Activated CD4-positive, alpha-beta T cell treated with anti-CD3 and anti-CD28 coated beads, Interleukin-2, amount 50 U/mL, for 16 hours (primary cell): ENCODE data around the gene CHD8.
"Not testable (repeated sequence)": the region's sequence is repeated elsewhere in the genome, so short reads cannot be mapped to it uniquely, and the experiment has no call there.

Source experiments
- DNase-seq: peaks from one replicate; pipeline ENCODE4 v3.0.0-alpha.2; 2020

CHD8 gene, protein sequence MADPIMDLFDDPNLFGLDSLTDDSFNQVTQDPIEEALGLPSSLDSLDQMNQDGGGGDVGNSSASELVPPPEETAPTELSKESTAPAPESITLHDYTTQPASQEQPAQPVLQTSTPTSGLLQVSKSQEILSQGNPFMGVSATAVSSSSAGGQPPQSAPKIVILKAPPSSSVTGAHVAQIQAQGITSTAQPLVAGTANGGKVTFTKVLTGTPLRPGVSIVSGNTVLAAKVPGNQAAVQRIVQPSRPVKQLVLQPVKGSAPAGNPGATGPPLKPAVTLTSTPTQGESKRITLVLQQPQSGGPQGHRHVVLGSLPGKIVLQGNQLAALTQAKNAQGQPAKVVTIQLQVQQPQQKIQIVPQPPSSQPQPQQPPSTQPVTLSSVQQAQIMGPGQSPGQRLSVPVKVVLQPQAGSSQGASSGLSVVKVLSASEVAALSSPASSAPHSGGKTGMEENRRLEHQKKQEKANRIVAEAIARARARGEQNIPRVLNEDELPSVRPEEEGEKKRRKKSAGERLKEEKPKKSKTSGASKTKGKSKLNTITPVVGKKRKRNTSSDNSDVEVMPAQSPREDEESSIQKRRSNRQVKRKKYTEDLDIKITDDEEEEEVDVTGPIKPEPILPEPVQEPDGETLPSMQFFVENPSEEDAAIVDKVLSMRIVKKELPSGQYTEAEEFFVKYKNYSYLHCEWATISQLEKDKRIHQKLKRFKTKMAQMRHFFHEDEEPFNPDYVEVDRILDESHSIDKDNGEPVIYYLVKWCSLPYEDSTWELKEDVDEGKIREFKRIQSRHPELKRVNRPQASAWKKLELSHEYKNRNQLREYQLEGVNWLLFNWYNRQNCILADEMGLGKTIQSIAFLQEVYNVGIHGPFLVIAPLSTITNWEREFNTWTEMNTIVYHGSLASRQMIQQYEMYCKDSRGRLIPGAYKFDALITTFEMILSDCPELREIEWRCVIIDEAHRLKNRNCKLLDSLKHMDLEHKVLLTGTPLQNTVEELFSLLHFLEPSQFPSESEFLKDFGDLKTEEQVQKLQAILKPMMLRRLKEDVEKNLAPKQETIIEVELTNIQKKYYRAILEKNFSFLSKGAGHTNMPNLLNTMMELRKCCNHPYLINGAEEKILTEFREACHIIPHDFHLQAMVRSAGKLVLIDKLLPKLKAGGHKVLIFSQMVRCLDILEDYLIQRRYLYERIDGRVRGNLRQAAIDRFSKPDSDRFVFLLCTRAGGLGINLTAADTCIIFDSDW (N-terminal part only)

DNA sequence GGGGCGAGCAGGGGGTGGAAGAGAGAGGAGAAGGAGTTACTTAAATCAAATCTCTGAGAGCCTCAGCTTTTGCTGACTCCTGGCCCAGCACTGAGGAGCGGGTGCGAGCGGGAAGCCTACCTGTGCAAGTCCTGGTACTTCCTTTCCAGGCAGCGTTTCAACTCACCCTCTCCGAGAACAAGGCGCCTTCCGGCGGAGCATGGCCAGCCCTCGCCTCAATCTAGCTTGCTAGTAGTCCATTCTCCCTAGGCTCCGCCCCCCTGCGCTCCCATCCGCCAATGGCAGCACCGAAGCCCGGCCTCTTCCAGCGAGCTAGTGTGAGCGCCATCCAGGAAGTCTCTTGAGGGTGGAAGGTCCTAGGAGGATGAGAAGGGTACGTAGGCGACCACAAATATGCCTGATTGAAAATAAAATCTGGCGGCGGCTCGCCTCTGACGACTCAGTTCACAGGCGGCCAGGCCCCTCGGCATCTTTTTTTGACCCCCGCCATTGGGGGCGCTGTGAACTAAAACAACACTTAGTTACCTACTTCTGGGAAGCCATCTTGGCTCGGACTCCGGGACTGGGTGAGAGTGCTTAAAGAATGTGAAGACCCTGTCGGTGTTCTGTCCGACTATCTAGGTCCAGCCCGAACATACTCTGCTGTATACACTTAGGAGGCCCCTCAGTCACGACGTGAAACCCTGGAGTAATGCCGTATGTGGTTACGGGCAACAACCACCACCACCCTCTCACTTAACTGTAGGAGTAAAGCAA is at the start of gene CHD8:
CHD8 (minus strand) TSS at position 212 of the 756 bp plus-strand sequence. CDS start 24,480 bp downstream, outside the sequence.
- peak; percentile 100 for DNase-seq

DNA sequence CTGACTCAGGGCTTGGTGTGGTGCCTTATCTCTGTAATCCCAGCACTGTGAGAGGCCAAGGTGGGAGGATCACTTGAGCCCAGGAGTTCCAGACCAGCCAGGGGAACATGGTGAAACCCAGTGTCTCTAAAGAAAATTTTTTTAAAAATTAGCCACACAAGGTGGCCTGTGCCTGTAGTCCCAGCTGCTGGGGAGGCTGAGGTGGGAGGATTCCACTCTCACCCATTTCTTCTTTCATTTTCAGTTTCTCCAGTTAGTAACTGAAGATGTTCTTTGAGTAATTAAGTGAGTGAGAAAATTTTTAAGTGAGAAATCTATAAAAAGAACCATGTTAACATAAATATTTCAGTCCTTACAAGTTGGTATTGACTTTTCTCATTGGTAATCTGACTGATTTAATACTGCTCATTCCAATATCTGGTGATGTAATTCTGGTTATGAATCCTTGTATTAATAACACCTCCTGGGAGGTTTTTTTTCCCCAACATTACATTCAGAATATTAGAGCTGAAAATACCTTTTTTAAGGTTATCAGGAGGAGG is 49.2 kb upstream of the CHD8 start:
- peak; percentile 39 for DNase-seq

DNA sequence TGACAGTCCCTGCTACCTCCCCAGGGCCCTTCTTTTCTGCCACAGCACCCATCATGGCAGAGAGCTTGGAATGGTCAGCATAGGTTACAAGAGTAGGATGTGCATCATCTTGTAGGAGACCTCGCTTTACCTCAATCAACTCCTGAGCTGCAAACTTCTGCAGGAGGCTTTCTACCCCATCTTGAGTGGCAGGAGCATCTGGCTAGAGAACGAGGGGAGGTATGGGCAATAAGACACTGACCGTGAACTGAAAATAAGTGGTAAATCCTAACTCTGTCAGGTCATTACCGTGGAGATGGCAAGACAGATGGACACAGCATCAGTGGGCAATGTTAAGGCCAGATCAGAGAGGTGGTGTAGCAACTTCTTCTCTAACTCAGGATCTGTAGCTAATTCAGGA is 47.5 kb upstream of the CHD8 start:
- no peak for DNase-seq

DNA sequence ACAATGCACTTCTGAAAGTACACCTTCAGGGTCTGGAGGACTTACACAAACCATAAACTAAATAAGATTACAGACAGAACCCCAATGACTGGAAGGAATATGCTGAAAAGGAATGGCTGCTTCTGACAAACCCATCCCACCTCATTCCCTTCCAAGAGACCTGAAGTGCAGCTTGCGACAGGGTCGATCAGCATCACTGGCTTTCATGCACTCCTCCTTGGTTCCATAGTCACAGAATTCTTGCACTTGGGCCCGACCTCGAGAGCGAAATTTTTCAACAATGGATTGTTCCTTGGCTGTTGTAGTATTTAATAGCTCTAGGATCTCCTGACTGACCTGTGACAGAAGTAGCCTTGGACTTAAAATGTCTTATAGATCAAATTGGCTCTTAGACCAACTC is 45.6 kb upstream of the CHD8 start:
- no peak for DNase-seq

DNA sequence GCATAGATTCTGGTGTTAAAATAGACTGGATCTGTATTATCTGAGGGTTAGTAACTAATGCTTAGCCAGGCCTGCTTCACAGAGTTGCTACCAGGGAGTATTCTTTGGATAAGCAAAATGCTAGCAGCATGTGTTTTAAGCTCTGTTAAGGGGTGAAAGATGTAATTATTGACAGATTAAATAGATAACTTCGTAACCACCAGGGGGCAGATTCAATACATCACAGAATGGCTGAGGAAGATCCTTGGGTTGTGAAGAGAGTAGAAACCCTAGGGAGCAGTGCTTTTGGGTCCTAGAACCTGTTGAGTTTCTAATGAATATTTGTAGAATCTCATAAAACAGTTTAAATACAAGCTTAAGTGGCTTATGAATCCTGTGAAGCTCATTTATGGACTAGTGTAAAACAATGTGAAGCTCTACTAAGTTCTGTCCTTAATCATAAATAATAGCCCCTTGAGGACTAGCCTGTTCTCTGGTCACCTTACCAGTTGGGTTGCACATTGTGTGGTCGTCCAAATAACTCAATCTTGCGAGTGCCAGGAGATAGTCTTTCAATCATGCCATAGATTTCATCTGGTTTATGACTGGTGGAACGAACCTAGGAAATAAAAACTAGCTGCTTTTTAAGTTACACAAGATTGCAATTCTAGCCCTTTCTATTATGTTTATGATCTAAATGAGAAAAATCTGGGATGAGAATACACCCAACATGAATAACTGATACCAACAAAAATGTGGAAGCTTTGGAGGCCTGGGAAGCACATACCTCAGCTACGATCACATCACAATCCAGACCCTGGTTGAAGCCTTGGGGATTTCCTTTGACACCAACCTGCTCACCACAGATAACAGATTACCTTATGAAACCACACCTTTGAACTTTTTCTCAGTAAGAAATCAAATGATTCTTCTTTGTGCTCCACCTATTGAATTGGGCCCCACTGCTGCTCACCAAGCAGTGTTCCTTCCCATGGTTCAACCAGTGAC is 42.9 kb upstream of the CHD8 start:
- DNase-seq, result peak; percentile 45

DNA sequence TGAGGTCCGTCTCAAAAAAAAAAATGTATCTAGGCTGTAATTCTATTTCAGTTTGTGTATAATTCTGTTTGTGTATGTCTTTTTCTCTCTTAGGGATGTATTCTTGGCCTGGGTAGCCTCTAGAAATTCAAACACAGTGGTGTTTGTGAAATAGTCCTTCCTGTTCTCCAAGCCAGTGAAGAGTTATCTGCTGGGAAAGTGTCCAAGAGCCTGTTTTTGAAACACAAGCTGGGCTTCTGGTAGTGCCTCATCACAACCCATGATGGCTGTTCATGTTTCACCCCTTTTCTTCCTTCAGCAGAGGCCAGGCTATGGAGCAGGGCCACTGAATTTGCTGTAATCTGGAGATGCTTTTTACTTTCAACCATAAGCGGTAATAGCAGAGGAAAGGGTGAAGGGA is 40.5 kb upstream of the CHD8 start:
- DNase-seq, result no peak

DNA sequence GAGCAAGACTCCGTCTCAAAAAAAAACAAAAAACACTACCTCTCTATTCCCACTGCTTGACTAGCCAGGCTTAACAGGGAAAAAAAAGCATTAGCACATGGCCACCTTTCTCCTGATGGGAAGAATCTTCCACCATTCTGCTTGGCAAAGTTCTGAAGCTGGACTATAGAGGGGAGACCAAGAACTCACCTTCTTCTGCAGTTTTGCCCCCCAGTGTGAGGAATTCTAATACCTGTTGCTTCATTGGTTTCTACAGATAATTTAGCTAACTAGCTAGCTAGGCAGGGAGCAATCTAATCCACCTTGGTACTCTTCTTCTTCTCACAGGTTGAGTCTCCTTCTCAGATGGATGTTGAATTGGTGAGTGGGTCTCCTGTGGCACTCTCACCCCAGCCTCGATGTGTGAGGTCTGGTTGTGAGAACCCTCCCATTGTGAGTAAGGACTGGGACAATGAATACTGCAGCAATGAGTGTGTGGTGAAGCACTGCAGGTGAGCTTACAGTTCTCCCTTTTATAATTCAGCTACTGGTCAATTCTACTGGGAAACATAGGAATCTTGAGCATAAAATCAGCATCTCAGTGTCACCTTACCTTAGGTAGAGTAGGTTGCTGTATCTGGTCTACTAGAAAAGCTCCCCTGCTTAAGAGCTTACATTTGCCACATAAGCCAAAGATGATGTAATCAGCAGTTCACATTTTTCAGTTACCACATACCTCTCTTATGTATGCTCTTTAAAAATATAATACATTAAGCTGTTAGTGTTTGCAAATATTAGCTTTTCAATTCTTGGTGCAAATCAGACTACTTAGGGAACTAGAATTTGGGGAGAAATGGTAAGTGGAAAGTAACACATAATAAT is 39.2 kb upstream of the CHD8 start:
- DNase-seq, result no peak

DNA sequence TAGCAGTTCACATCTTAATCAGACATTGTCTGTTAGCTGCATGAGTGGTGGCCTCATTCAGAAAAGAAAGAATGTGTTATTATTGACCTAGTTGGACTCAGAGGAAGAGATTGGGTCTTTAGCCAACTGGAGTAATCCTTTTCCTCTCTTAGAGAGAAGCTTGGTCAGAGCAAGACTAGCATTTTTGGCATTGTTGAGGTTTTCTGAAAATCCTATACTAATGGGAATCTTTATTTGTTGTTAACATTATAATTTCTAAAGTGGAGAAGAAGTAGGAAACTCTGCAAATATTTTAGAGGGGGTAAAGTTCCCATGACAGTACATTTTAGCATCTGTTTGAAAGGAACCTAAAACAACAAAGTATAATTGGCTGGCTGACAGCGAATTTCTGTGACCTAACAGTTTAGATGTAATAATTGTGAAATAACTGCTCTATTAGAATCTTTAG is 30.7 kb upstream of the CHD8 start:
- DNase-seq, result no peak

DNA sequence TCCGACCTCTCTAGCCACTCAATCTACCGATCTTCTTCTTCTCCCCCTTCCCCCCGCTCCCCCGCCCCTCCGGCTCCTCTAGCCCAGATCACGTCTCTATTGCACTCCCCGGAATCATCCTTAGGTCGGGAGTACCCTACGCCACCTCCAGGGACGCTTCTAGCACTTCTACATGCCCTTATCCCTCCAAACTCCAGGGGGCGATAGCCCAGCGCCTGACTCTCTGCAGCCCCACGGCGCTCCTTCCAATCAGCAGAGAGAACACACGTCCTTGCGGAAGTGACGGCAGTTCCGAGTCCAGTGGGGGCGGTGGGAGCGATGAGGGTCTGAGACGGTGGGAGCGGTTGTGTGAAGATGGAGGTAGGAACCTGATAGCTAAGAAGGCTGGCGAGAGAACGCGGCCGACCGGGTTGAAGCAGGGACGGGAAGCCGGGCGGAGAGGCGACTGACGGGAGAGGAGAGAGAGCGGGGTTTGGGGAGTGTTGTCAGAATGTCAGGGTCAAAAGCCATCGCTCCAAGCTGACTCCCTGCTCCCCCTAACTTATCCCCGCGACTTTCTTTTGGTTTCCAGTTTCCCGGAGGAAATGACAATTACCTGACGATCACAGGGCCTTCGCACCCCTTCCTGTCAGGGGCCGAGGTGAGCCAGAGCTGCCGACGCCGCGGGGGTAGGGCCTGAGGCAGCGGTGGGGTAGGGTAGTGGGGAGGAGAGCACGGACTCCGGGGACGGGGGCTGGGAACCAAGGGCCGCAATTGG is 21.2 kb upstream of the CHD8 start, which contains the start of the genes RAB2B and TOX4:
RAB2B (minus strand) TSS at position 35 of the 757 bp plus-strand sequence. CDS start 87 bp downstream, outside the sequence.
TOX4 (plus strand) TSS at position 271 of the 757 bp plus-strand sequence; CDS start at position 355, 84 bp downstream.
- DNase-seq, result peak; percentile 99

DNA sequence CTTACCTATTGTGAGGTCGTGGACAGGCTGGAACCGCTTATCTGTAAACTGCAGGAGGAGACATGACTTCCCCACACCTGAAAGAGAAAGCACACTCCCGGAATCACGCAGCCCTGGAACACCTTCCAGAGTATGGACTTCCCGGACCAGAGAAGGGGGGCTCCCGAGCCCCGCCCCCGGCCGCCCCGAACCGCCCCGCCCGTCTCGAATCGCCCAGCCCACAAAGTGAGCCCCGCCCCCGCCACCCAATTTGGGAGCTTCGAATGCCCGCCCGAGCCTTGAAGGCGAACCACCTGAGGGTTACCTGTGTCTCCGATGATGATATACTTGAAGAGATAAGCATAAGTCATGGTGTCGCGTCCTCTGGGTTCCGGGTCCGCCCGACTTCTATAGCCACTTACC is 20.6 kb upstream of the CHD8 start:
- no peak for DNase-seq

DNA sequence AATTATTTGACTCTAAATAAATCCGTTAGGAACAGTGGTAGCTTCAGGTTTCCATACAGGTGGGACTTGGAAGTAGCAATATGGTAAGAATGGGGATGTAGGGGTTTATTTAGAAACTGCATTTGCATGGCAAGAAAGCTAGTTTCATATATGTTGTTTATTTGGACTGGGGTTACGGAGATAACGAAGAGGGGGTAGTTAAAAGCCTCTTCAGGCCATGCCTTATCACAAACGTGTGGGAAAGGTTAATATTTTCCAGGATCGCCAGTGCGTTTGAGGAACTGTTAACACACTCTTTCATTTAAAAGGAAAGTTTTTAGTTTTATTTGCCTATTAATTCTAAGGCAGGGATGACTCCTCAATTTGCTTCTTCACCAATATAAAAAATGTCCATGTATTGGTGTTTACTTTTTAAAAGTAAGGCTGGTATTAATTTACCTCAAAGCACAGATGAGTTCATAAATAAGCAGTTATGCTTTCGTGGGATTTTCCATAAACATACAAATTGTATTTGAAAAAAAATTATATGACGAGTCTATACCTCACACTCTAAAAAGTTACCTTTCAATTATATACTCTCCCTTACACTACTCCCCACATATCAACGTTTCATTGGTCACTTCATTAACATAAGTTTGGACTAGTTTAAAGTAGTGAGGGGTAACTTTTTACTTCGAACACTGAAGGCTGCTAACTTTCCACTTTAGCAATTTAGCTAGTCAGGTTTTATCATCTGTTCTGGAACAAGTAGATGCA is 20.0 kb upstream of the CHD8 start:
- no peak for DNase-seq

DNA sequence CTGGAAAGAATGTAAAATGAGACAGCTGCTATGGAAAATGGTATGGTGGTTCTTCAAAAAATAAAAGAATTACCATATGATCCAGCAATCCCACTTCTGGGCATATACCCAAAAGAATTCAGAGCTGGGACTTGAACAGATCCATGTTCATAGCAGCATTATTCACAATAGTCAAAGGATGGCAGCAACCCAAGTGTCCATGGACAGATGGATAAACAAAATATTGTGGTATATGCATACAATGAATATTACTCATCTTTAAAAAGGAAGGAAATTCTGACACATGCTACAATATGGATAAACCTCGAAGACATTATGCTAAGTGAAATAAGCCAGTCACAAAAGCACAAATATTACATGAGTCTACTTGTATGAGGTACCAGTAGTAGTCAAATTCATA is 11.7 kb upstream of the CHD8 start:
- no peak for DNase-seq

DNA sequence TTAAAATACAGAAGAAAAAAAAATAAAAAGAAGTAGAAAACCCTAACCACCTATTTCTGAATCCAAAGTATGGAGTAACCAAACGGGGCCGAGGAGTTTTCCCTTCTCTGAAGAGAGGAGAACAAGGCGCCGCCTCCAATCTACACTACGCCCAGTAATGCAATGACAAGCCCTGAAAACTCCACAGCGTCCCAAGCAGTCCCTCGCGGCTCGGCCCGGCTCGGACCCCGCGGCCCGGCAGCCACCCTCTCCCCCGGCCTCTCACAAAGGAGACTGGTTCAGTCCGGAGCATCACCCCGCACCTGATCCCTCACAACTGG is 371 bp downstream of the CHD8 start:
- DNase-seq, result no peak

DNA sequence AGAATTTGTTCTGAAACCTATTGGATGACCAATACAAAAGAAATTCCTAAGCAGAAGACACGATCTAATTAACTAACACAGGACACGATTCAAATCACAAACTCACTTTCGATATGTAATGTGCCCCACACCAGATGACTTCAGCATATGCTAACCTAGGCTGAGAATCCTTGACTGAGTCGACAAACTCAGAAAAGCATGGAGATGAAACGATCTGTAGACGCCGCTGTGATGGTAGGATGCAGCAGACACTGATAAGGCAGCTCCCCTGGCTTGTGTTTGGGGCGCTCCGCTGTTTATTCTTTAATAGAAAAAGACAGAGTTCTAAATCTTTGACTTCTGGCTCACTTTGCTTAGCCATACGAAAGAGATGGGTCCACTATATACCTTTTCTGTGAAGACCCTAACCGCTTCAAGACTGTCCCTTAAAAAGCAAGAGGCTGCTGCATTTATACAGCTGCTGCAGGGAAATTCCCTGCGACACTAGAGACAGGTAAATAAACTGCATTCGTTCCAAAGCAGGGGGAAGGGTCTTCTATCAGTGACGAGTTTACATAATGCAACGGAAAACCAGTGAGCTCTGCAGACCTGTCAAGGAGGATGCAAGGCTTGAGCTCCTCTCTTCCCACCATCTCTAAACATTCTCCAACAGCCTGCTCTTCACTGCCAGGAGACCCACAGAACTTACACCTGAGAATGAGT is 929 bp downstream of the CHD8 start:
- DNase-seq, result peak; percentile 38

DNA sequence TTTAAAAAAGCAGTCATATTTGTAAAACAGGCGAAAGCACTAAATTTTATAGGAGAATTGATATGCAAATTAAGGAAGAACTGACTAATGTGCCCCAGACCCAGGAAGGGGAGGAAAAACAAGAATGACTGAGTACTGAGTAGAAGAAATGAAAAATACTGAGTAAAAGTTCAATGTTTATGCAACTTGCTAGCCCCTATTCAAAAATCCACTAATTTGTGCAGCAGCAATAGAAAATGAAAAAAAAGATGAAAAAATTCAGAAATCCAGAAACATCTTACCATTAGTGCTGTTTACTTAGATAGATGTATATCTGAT is 6.1 kb downstream of the CHD8 start:
- no peak for DNase-seq

DNA sequence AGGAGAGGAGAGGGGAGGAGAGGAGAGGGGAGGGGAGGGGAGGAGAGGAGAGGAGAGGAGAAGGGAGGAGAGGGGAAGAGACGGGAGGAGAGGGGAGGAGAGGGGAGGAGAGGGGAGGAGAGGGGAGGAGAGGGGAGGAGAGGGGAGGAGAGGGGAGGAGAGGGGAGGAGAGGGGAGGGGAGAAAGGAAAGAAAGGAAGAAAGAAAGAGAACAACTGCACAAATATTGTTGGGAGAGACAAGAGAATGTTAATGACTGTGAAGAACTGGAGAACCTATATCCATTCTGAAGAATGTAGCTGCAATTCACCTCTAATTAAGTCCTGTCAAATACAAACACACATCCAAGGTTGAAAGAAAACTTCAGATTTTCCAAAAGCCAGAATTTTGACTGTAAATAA is 13.3 kb downstream of the CHD8 start:
- DNase-seq, result not testable (repeated sequence)

DNA sequence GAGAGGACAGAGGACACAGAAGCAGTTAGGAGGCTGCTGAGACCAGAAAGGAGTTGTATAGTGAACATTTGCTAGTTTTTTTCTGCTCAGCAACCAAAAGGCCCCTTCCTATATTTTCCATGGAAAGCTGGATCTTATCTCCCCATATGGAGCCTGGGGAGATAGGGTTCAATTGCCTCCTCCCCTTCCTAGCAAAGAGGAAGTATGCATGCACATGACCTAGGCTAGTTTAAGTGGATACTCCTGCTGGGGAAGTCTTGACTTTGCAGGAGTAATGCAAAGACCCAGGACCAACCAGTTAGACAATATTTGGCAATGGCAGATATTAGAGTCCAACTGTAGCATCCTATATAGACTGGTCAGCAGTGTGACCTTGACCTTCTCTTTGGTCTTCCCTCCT is 15.1 kb downstream of the CHD8 start:
- no peak for DNase-seq
